Astrocyte (in vitro differentiated cells and primary cell): ENCODE measurements around the gene LYRM7. TPM values are rescaled to one million over a fixed set of nuclear protein-coding genes. Genes with fewer than 3 reads are reported as not detected.

Experiments used
- DNase-seq: peaks from one replicate; pipeline ENCODE4 v3.0.0-alpha.2; 2010; ENCODE audit warnings: low read depth
- FAIRE-seq: peaks from 2 replicates; lab custom pipeline; 2011; peaks lifted over from hg19 to GRCh38; lab: Jason Lieb, UNC
- H2AFZ ChIP-seq: 2 replicates; pipeline ENCODE4 v1.6.0; 2012; ENCODE audit warnings: low read depth, low read length, inconsistent platforms
- H3K27ac ChIP-seq: 2 replicates; pipeline ENCODE4 v1.5.1; 2011; ENCODE audit warnings: low read depth, low read length, inconsistent platforms
- H3K27me3 ChIP-seq: 2 replicates; pipeline ENCODE4 v1.6.0; 2011; ENCODE audit warnings: low read length, inconsistent platforms; ENCODE audit not compliant: insufficient read depth
- H3K36me3 ChIP-seq: 2 replicates; pipeline ENCODE4 v1.5.1; 2011; ENCODE audit warnings: low read length, inconsistent platforms; ENCODE audit not compliant: insufficient read depth
- H3K4me1 ChIP-seq: 2 replicates; pipeline ENCODE4 v1.5.1; 2011; ENCODE audit warnings: low read length, inconsistent platforms; ENCODE audit not compliant: insufficient read depth
- H3K4me2 ChIP-seq: 2 replicates; pipeline ENCODE4 v1.6.0; 2012; ENCODE audit warnings: low read length, inconsistent platforms
- H3K4me3 ChIP-seq: 2 replicates; pipeline ENCODE4 v1.5.1; 2011; ENCODE audit warnings: low read depth, mild to moderate bottlenecking, low read length, inconsistent platforms; ENCODE audit not compliant: insufficient read depth
- H3K79me2 ChIP-seq: 2 replicates; pipeline ENCODE4 v1.6.0; 2012; ENCODE audit warnings: mild to moderate bottlenecking, low read length, inconsistent platforms; ENCODE audit not compliant: insufficient read depth
- H3K9ac ChIP-seq: 2 replicates; pipeline ENCODE4 v1.6.0; 2012; ENCODE audit warnings: mild to moderate bottlenecking, low read length, inconsistent platforms
- H3K9me3 ChIP-seq: 2 replicates; pipeline ENCODE4 v1.5.1; 2012; ENCODE audit warnings: low read depth, mild to moderate bottlenecking, low read length, inconsistent platforms; ENCODE audit not compliant: insufficient read depth
- H4K20me1 ChIP-seq: 2 replicates; pipeline ENCODE4 v1.6.0; 2012; ENCODE audit warnings: low read length, inconsistent platforms; ENCODE audit not compliant: insufficient read depth
- H3K27ac Mint-ChIP-seq: one replicate; pipeline ENCODE4 v1.8.0; 2021; ENCODE audit warnings: mild to moderate bottlenecking, mixed read lengths; ENCODE audit not compliant: unreplicated experiment
- H3K27me3 Mint-ChIP-seq: one replicate; pipeline ENCODE4 v1.8.0; 2021; ENCODE audit warnings: low read depth, mixed read lengths; ENCODE audit not compliant: unreplicated experiment
- H3K36me3 Mint-ChIP-seq: one replicate; pipeline ENCODE4 v1.8.0; 2021; ENCODE audit warnings: low read depth, mixed read lengths; ENCODE audit not compliant: unreplicated experiment
- H3K4me1 Mint-ChIP-seq: one replicate; pipeline ENCODE4 v1.8.0; 2021; ENCODE audit warnings: low read depth, mixed read lengths; ENCODE audit not compliant: unreplicated experiment
- H3K4me3 Mint-ChIP-seq: one replicate; pipeline ENCODE4 v1.8.0; 2021; ENCODE audit warnings: mild to moderate bottlenecking, moderate library complexity, mixed read lengths; ENCODE audit not compliant: unreplicated experiment
- H3K9me3 Mint-ChIP-seq: one replicate; pipeline ENCODE4 v1.8.0; 2021; ENCODE audit warnings: mild to moderate bottlenecking, mixed read lengths; ENCODE audit not compliant: unreplicated experiment
- EZH2 ChIP-seq: IDR thresholded peaks from 2 replicates; pipeline ENCODE4 v1.6.1; 2012; ENCODE audit warnings: mild to moderate bottlenecking, low read length, inconsistent platforms; ENCODE audit not compliant: insufficient read depth
- total RNA-seq: library from RNA; stranded (reverse); gene quantifications from 2 replicates; pipeline ENCODE4 v1.2.1, GENCODE V29; 2021
- TF ChIP-seq, protein P1 (sequence below): IDR thresholded peaks from 2 replicates; pipeline ENCODE4 v1.5.1; 2011; ENCODE audit warnings: low read depth, mild to moderate bottlenecking, inconsistent platforms, low read length, moderate library complexity; ENCODE audit not compliant: insufficient read depth

LYRM7 gene
- total RNA-seq, 1 donor from 2014 or later, result 7.0 TPM

DNA sequence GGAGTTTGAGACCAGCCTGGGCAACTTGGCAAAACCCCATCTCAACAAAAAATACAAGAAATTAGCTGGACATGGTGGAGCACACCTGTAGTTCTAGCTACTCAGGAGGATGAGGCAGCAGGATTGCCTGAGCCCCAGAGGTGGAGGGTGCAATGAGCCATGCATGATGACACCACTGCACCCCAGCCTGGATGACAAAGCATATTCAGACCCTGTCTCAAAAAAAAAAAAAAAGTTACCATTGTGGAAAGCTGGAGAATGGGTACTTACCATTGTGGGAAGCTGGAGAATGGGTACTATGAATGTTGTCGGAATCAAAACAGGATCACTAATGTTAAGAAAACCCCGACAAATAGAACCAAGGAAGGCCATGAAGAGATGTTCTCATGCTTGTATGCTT lies 31.4 kb upstream of the LYRM7 start:
- no peaks in the 10 kb centered on the region for H4K20me1 ChIP-seq
- TF ChIP-seq, protein P1, sequence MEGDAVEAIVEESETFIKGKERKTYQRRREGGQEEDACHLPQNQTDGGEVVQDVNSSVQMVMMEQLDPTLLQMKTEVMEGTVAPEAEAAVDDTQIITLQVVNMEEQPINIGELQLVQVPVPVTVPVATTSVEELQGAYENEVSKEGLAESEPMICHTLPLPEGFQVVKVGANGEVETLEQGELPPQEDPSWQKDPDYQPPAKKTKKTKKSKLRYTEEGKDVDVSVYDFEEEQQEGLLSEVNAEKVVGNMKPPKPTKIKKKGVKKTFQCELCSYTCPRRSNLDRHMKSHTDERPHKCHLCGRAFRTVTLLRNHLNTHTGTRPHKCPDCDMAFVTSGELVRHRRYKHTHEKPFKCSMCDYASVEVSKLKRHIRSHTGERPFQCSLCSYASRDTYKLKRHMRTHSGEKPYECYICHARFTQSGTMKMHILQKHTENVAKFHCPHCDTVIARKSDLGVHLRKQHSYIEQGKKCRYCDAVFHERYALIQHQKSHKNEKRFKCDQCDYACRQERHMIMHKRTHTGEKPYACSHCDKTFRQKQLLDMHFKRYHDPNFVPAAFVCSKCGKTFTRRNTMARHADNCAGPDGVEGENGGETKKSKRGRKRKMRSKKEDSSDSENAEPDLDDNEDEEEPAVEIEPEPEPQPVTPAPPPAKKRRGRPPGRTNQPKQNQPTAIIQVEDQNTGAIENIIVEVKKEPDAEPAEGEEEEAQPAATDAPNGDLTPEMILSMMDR, result no peak
- TF ChIP-seq EZH2, result no peak
- peaks cover 9% of the 10 kb centered on the region for H3K9me3 Mint-ChIP-seq
- no peak for FAIRE-seq
- peaks cover 2% of the 10 kb centered on the region for H3K36me3 Mint-ChIP-seq
- H3K79me2 ChIP-seq, result no peaks in the 10 kb centered on the region
- no peak overlapping the region for H3K27ac Mint-ChIP-seq
- H3K27me3 ChIP-seq, result no peaks in the 10 kb centered on the region
- no peaks in the 10 kb centered on the region for H3K27me3 Mint-ChIP-seq
- no peak overlapping the region for H3K4me2 ChIP-seq
- H3K4me1 ChIP-seq, result no peaks in the 10 kb centered on the region
- H3K9me3 ChIP-seq, result no peaks in the 10 kb centered on the region
- no peak overlapping the region for H3K9ac ChIP-seq
- H3K4me1 Mint-ChIP-seq, result no peaks in the 10 kb centered on the region
- no peak overlapping the region for H3K4me3 Mint-ChIP-seq
- H3K27ac ChIP-seq, result no peak overlapping the region
- H3K4me3 ChIP-seq, result no peak overlapping the region
- H2AFZ ChIP-seq, result no peak overlapping the region
- DNase-seq, result no peak
- H3K36me3 ChIP-seq, result no peaks in the 10 kb centered on the region

DNA sequence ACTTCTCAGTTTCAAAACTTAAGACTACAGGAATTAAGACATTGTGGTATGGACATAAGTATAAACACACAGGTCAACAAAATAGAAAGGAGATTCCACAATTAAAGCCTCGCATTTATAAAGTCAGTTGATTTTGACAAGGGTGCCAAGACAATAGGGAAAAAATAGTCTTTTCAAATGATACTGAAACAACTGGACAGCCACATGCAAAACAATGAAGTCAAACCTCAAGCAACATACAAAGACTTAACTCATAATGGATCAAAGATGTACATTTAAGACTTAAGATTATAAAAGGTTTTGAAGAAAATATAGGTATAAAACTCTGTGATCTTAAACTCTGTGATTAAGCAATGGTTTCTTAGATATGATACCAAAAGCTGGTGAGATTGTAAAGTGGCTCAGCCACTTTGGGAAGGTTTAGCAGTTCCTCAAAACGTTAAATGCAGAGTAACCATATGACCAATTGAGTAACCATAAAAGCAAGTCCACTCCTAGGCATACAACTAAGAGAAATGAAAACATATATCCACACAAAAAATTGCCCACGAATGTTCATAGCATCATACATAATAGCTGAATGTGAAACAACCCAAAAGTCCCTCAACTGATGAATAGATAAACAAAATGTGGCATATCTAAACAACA lies 27.6 kb upstream of the LYRM7 start:
- H3K4me1 Mint-ChIP-seq, result no peaks in the 10 kb centered on the region
- H3K79me2 ChIP-seq, result no peaks in the 10 kb centered on the region
- H3K27me3 Mint-ChIP-seq, result no peaks in the 10 kb centered on the region
- no peak for DNase-seq
- no peak overlapping the region for H3K9ac ChIP-seq
- no peaks in the 10 kb centered on the region for H3K27me3 ChIP-seq
- H3K36me3 Mint-ChIP-seq, result no peaks in the 10 kb centered on the region
- H3K36me3 ChIP-seq, result no peaks in the 10 kb centered on the region
- no peak overlapping the region for H3K4me2 ChIP-seq
- peaks cover 3% of the 10 kb centered on the region for H3K9me3 Mint-ChIP-seq
- no peak overlapping the region for H2AFZ ChIP-seq
- H3K4me3 ChIP-seq, result no peak overlapping the region
- H3K9me3 ChIP-seq, result no peaks in the 10 kb centered on the region
- H3K4me3 Mint-ChIP-seq, result no peak overlapping the region
- H3K4me1 ChIP-seq, result no peaks in the 10 kb centered on the region
- no peak for FAIRE-seq
- H3K27ac Mint-ChIP-seq, result no peak overlapping the region
- no peak overlapping the region for H3K27ac ChIP-seq
- no peak for TF ChIP-seq EZH2
- TF ChIP-seq, protein P1, result no peak
- H4K20me1 ChIP-seq, result no peaks in the 10 kb centered on the region

DNA sequence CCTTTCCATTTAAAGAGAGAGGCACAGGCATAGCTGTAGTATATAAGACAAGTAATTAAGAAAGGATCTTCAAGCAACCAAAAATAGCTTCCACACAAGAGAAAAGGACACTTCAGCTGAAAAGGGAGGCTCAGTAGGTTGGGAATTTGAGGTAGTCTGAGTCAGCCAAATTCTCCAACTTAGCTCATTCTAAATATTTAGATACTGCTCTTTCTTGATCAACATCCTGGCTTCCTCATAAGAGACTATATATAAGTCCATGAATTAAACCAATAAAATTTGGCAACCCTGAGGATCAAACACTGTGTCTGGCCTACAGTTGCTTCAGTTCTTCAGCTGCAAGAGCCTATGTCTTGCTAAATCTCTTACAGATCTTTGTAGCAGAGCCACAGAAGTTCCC lies 23.5 kb upstream of the LYRM7 start:
- no peak overlapping the region for H3K27ac ChIP-seq
- H3K4me3 ChIP-seq, result no peak overlapping the region
- H3K79me2 ChIP-seq, result no peaks in the 10 kb centered on the region
- H3K4me3 Mint-ChIP-seq, result no peak overlapping the region
- no peaks in the 10 kb centered on the region for H3K4me1 Mint-ChIP-seq
- H3K9me3 ChIP-seq, result no peaks in the 10 kb centered on the region
- H3K27ac Mint-ChIP-seq, result no peak overlapping the region
- no peak overlapping the region for H3K9ac ChIP-seq
- H3K9me3 Mint-ChIP-seq, result no peaks in the 10 kb centered on the region
- TF ChIP-seq, protein P1, result no peak
- H4K20me1 ChIP-seq, result no peaks in the 10 kb centered on the region
- no peak overlapping the region for H2AFZ ChIP-seq
- FAIRE-seq, result no peak
- H3K27me3 ChIP-seq, result no peaks in the 10 kb centered on the region
- no peaks in the 10 kb centered on the region for H3K27me3 Mint-ChIP-seq
- no peaks in the 10 kb centered on the region for H3K36me3 Mint-ChIP-seq
- no peaks in the 10 kb centered on the region for H3K36me3 ChIP-seq
- H3K4me2 ChIP-seq, result no peak overlapping the region
- H3K4me1 ChIP-seq, result no peaks in the 10 kb centered on the region
- DNase-seq, result no peak
